Measurements from ENCODE around the gene CELF4. TPM values are rescaled to one million over a fixed set of nuclear protein-coding genes. Genes with fewer than 3 reads are reported as not detected.

CELF4 gene
- total and polyA plus RNA-seq, 2 of the 4 experiments (the other 2 are of a cell fraction): not detected

DNA sequence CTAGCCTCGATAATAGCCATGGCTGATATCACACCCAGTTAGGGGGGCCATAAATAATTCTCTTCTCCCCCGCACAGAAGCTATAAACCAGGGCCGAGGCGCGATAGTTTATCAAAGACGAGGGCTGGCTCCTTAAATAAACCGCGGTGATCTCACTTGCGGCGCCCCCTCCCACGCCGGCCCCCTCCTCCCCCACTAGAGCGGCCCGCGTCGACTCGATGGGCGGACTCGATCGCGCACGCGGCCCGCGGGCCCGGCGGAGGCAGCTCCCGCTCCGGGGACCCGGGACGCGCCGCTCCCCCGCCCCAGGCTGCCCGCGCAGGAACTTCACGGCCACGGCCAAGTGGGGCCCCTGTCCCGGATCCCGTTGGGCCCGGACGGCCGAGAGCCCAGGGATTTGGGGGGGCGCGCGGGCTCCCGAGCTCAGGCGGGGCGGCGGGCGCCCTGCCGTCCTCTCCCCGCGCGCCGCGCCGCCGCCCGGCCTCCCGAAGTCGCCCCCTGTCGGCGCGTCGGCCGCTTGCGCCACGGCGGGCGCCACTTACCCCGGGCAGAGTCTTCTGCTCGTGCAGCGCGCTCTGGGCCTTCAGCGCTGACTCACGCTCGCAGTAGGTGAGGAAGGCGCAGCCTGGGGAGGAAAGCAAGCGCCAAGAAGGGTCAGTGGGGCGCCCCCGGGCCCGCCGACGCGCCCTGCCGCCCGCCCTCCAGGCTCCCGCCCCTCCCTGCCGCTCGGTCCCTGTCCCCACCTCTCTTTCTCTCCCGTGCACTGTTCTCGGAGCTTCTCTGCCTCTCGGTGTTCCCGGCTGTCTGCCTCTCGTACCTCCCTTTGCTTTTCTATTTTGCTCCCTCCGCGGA lies 80.4 kb downstream of the CELF4 start:
- POLR2A ChIA-PET (ENCODE audit: unreplicated experiment): no interaction called here
- Histone ChIP-seq H4K8ac (ENCODE audit: low read depth in 2 of 2, low read length in 2 of 2) (no peak overlapping the region), H3K4me3 (ENCODE audit: insufficient read depth, low read depth, low read length) (no peak overlapping the region), H3K79me1 (ENCODE audit: low read depth in 1 of 2, low read length in 2 of 2) (no peaks in the 10 kb centered on the region), H3K9ac (ENCODE audit: low read depth, low read length) (no peak overlapping the region), H3K18ac (ENCODE audit: low read depth, low read length) (no peak overlapping the region), H3K27me3 (ENCODE audit: control insufficient read depth, insufficient read depth, low read length) (peaks cover 27% of the 10 kb centered on the region), H2AK5ac (ENCODE audit: low read depth, low read length) (no peak overlapping the region), H2BK15ac (ENCODE audit: low read depth, low read length) (no peak overlapping the region), H3K9me1 (ENCODE audit: insufficient read depth, low read length) (no peaks in the 10 kb centered on the region), H4K20me1 (ENCODE audit: insufficient read depth, low read length) (no peaks in the 10 kb centered on the region), H4K91ac (ENCODE audit: insufficient read depth, low read depth, low read length) (no peak overlapping the region), H3K56ac (ENCODE audit: extremely low read depth, insufficient read depth, low read length) (no peak overlapping the region), H2AFZ (replicated peaks; ENCODE audit: low read length, poor library complexity) (no peak overlapping the region), H3K4me2 (ENCODE audit: low read depth, low read length) (no peak overlapping the region; the same call in 1 of the 2 replicates), H2BK20ac (ENCODE audit: low read depth, low read length) (no peak overlapping the region), H2AK9ac (replicated peaks; ENCODE audit: low read depth, low read length, poor library complexity) (no peak overlapping the region), H3K9me3 (ENCODE audit: control insufficient read depth, insufficient read depth, low read length) (no peaks in the 10 kb centered on the region), H4K5ac (ENCODE audit: low read depth, low read length) (no peak overlapping the region), H3K4me1 (ENCODE audit: control insufficient read depth, insufficient read depth, low read length) (no peaks in the 10 kb centered on the region), H2BK5ac (ENCODE audit: low read depth, low read length, poor library complexity, severe bottlenecking) (no peak overlapping the region), H2BK120ac (ENCODE audit: low read depth, low read length) (no peak overlapping the region), H3K36me3 (ENCODE audit: control insufficient read depth, insufficient read depth, low read length) (no peaks in the 10 kb centered on the region), H3K27ac (ENCODE audit: insufficient read depth, low read length) (no peak overlapping the region), H3K4ac (ENCODE audit: low read depth, low read length) (no peak overlapping the region), H3K23ac (ENCODE audit: low read depth, low read length) (no peak overlapping the region), H3K14ac (replicated peaks; ENCODE audit: low read depth, low read length) (no peak overlapping the region)
- intact Hi-C loops (cut with micrococcal nuclease) (no loop called here), dilution Hi-C loops (cut with HindIII; ENCODE audit: low sequenced_read_pairs, unreplicated experiment) (no loop called here), in situ Hi-C loops (cut with MboI; ENCODE audit: low sequenced_read_pairs) (loop anchor here (25.0 kb wide), 1 partner anchor 548 kb away; no protein-coding TSS in a partner anchor)
- BruUV-seq (replicated peaks): no TSS peak
- DNase-seq (peak; percentile 5), ATAC-seq (ENCODE audit: low read depth) (peak; percentile 69)
- TF ChIP-seq, protein P1, sequence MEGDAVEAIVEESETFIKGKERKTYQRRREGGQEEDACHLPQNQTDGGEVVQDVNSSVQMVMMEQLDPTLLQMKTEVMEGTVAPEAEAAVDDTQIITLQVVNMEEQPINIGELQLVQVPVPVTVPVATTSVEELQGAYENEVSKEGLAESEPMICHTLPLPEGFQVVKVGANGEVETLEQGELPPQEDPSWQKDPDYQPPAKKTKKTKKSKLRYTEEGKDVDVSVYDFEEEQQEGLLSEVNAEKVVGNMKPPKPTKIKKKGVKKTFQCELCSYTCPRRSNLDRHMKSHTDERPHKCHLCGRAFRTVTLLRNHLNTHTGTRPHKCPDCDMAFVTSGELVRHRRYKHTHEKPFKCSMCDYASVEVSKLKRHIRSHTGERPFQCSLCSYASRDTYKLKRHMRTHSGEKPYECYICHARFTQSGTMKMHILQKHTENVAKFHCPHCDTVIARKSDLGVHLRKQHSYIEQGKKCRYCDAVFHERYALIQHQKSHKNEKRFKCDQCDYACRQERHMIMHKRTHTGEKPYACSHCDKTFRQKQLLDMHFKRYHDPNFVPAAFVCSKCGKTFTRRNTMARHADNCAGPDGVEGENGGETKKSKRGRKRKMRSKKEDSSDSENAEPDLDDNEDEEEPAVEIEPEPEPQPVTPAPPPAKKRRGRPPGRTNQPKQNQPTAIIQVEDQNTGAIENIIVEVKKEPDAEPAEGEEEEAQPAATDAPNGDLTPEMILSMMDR (conservative IDR thresholded peaks at IDR 0.05; ENCODE audit: low read depth, low read length): peak; percentile 32; the same call in 1 of the 2 replicates
- TF ChIP-seq CHD1 (IDR thresholded peaks at IDR 0.05; ENCODE audit: low read depth, low read length): no peak
- TF ChIP-seq RAD21 (IDR thresholded peaks at IDR 0.05; ENCODE audit: low read length): no peak
- TF ChIP-seq, protein P2, sequence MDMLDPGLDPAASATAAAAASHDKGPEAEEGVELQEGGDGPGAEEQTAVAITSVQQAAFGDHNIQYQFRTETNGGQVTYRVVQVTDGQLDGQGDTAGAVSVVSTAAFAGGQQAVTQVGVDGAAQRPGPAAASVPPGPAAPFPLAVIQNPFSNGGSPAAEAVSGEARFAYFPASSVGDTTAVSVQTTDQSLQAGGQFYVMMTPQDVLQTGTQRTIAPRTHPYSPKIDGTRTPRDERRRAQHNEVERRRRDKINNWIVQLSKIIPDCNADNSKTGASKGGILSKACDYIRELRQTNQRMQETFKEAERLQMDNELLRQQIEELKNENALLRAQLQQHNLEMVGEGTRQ (IDR thresholded peaks at IDR 0.05; ENCODE audit: low read depth, low read length): no peak
- CTCF ChIA-PET: no interaction called here
- 3% methylated on average over 25 of the region's 98 CpGs; no CpG with 5 or more reads in 1 of the 2 experiments for WGBS, 2 experiments (ENCODE audit: extremely low coverage in 2 of 2, insufficient read length in 1 of 2)
